Bronchus fibroblast of lung (primary cell): ENCODE measurements around the gene S1PR3. TPM values are rescaled to one million over a fixed set of nuclear protein-coding genes. Genes with fewer than 3 reads are reported as not detected.

ENCODE experiments used
- total RNA-seq: library from RNA; depleted of rRNA; stranded (reverse); fragments of >200 nt; gene quantifications from 2 replicates; pipeline ENCODE4 v1.2.3, GENCODE V29; 2015

The S1PR3 gene
- 26.6 and 28.7 TPM in 2 replicates for total RNA-seq

DNA sequence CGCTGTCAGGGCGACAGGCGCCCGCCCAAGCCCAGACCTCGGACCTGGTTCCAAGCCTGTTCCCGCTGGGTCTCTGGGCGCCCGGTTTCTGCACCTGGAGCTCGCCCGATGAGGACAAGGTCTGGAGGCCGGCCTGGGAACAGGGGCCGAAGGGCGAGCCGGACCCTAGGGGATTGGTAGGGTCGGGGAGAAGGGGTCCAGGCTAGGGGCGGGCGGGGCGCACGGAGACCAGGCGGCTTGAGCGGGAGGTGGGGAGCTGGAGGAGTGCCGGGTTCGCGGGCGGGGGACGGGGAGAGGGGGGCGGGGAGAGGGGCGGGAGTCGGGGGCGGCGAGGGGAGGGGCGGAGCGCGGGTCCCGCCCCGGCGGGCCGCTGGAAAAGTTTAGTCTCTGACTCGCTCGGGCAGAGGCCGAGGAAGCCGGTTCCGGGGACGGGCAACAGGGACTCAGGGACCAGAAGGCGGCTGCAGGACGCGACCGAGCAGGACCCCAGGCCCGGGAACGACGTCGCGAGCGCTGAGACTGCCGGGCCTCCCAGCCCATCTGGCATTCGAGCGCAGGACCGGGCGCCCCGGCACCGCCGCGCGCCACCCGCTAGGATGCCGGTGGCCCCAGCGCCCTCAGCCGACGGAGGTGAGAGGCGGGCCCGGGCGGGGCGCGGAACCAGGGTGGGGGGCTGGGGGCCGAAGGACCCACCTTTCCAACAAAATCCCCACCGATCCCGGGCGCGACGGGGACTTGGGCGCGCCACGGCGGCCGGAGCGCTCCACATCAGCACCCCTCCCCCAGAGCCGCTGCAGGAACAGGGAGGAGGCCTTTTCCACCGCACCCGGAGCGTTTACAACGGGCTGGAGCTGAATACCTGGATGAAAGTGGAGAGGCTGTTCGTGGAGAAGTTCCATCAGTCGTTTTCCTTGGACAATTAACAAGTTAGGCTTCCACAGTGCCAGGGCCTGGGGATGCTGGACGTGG lies at the start of gene S1PR3:
TSS of gene S1PR3 (plus strand) at position 403 of the 969 bp plus-strand sequence. CDS start 9,733 bp downstream, outside the sequence.

Other genes with a start within 250 kb of the S1PR3 start
- gene SHC3, start 187.3 kb downstream of the S1PR3 start, total RNA-seq, result 3.9 and 6.9 TPM in 2 replicates